NCI-H146 treated with DMSO at 0.1 percent for 48 hours (cell line): ENCODE data around the gene HLX.
A peak's percentile ranks its signal among the peaks of the same experiment; 100 is the strongest.

ENCODE experiments used
- DNase-seq: peaks from one replicate; lab custom pipeline; 2025; ENCODE audit not compliant: unreplicated experiment; lab: John Stamatoyannopoulos, UW

HLX gene

GRCh38 chr1:220922951-220923350 lies 43.7 kb downstream of the HLX start:
- no peak for DNase-seq

- DNase-seq = no peak
Measured at GRCh38 chr1:220924331-220924970, 45.2 kb downstream of the HLX start.

- DNase-seq = no peak
Measured at GRCh38 chr1:220925707-220926106, 46.5 kb downstream of the HLX start.

DNA sequence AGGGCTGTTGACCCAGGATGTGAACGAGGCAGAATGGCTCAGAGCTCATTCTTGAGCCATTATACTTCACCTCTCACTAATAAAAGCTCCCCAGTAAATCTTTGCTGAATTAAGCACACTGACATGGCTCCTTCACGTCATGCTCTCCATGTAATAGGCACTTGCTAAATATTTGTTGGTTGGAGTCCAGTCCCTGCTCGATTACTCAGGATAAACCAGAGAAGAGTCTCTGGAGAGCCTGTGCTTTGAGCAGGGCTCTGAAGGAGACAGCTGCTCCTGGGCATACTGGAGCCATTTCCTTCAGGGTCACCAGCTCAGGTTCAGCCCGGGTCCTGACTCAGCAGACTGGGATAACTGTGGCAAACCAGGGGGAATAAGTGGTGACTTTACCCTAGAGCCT lies 46.9 kb downstream of the HLX start:
- no peak for DNase-seq

DNA sequence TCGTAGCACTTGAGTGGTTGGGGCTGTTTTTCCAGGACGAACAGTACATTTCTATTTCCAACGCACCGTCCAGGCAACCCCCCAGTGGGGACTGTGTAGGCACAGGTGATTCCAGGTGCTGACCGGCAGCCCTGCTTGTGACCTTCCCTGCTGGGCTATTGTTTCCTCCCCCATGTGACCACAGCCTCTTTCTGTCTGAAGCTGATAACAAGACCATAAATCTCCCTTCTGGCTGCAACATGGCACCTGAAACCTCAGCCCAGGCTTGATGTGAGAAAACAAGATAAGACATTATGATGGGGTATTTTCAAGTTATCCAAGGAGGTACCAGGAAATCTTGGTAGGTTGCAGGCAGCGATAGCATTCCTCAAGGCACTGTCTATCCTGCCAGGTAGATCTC lies 48.2 kb downstream of the HLX start:
- DNase-seq = peak; percentile 68

DNA sequence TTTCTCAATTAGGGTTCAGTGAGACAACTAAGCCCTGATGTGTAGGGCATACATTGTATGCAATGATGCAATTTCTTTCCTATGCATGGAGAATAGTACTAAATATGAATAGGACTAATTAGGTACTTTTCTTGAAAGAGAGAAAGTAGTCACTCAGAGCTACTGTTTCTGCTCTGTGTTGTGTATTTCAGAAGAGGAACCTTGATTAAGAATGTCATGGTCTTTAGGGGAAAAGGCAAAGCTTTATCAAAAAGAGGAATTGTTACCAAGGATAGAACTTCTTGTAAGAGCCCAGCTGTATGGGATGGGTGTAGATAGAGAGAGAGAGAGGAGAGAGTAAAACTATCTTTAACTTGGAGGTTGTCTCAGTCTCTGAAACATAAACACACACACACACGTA lies 49.1 kb downstream of the HLX start:
- no peak for DNase-seq

DNA sequence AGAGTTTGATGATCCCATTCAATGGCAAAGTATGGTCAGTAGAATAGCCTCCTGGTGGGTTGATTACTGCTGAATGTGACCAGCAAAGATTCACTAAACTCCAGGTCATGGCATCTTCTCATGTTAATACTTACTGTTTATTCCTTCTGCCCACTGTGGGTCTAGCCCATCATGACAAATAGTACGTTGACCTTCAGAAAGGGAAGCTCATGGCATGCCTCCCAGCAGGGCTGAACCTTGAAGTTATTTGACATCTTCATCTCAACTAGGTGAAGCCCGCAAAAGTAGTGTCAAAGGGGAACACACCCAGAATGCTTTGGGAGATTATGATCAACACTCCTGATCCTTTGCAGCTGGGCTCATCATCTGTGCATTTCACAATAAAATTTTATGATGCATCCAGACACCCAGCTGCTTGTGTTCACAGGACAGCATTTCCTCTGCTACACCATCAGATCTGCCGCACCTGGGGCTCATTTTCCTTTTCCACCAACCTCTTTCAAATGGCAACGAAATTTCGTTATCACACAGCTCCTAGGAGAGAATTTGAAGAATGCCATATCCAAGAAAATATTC lies 49.6 kb downstream of the HLX start:
- DNase-seq = no peak

DNA sequence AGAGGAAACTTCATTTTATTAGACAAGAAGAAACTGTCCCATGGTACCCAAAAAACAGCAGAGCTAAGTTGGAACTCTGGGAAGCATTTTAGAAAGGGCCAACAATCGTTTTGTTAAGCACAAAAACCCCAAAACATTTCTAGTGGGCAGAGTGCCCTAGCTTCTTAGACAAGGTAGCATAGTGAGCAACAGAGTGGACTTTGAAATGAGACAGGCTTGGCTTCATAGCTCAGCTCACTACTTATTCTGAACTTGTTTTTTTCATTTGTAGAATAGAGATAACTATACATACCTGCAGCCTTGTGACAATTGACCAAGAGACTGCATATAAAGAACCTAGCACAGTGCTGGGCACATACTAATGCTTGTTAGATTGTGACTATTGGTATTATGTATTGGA lies 50.1 kb downstream of the HLX start:
- no peak for DNase-seq
